IMR-90 (cell line): ENCODE results near the gene ATP1B4. TPM values are rescaled to one million over a fixed set of nuclear protein-coding genes. Genes with fewer than 3 reads are reported as not detected.

Experiments used
- ATAC-seq: fragments of 200-7000 bp; cut with Tn5 transposase; 2 replicates; pipeline ENCODE4 v1.9.1; 2020; ENCODE audit warnings: low read depth, mild to moderate bottlenecking, moderate library complexity
- BruUV-seq: library from RNA; stranded (reverse); fragments of 400-500 nt; replicated peaks from 2 replicates; lab custom pipeline; 2021; lab: Mats Ljungman, UMichigan
- CTCF ChIA-PET: fragments of 300-600 bp; formaldehyde crosslinking; extraction: SDS; loops from one replicate; lab custom pipeline; 2021; ENCODE audit warnings: antibody characterized with exemption; lab: Yijun Ruan, JAX
- POLR2A ChIA-PET: fragments of 300-600 bp; sonication (Branson Sonifier 250); formaldehyde crosslinking; loops from one replicate; lab custom pipeline; 2022; ENCODE audit warnings: antibody characterized with exemption; ENCODE audit not compliant: unreplicated experiment; lab: Charles Lee
- DNase-seq: peaks from one replicate; pipeline ENCODE4 v3.0.0; 2013
- H2AFZ ChIP-seq: replicated peaks from 2 replicates; pipeline ENCODE3; 2013; ENCODE audit warnings: low read length, mild to moderate bottlenecking; ENCODE audit not compliant: poor library complexity
- H2AK5ac ChIP-seq: 2 replicates; pipeline ENCODE4 v1.6.1; 2013; ENCODE audit warnings: low read depth, low read length, inconsistent platforms
- H2AK9ac ChIP-seq: replicated peaks from 2 replicates; pipeline ENCODE3; 2013; ENCODE audit warnings: mild to moderate bottlenecking, low read depth, low read length, moderate library complexity; ENCODE audit not compliant: poor library complexity
- H2BK120ac ChIP-seq: 2 replicates; pipeline ENCODE4 v1.6.1; 2013; ENCODE audit warnings: low read depth, low read length, inconsistent platforms
- H2BK15ac ChIP-seq: 3 replicates; pipeline ENCODE4 v1.6.1; 2013; ENCODE audit warnings: low read depth, low read length, inconsistent platforms
- H2BK20ac ChIP-seq: 2 replicates; pipeline ENCODE4 v1.6.1; 2013; ENCODE audit warnings: low read depth, mild to moderate bottlenecking, inconsistent platforms, low read length, moderate library complexity
- H2BK5ac ChIP-seq: 2 replicates; pipeline ENCODE4 v1.6.1; 2013; ENCODE audit warnings: mild to moderate bottlenecking, low read depth, low read length, inconsistent platforms; ENCODE audit not compliant: poor library complexity, severe bottlenecking
- H3K14ac ChIP-seq: replicated peaks from 2 replicates; pipeline ENCODE4 v1.6.1; 2013; ENCODE audit warnings: low read depth, low read length, inconsistent platforms
- H3K18ac ChIP-seq: 2 replicates; pipeline ENCODE4 v1.6.1; 2013; ENCODE audit warnings: low read depth, low read length, control low read depth
- H3K23ac ChIP-seq: 2 replicates; pipeline ENCODE4 v1.6.1; 2013; ENCODE audit warnings: low read depth, low read length, inconsistent platforms
- H3K27ac ChIP-seq: 2 replicates; pipeline ENCODE4 v1.5.1; 2013; ENCODE audit warnings: mild to moderate bottlenecking, control low read depth, low read length; ENCODE audit not compliant: insufficient read depth
- H3K27me3 ChIP-seq: 2 replicates; pipeline ENCODE4 v1.6.1; 2013; ENCODE audit warnings: low read length; ENCODE audit not compliant: control insufficient read depth, insufficient read depth
- H3K36me3 ChIP-seq: 2 replicates; pipeline ENCODE4 v1.6.1; 2013; ENCODE audit warnings: low read length, mixed read lengths; ENCODE audit not compliant: control insufficient read depth, insufficient read depth
- H3K4ac ChIP-seq: 2 replicates; pipeline ENCODE4 v1.6.1; 2013; ENCODE audit warnings: low read depth, low read length, inconsistent platforms
- H3K4me1 ChIP-seq: 2 replicates; pipeline ENCODE4 v1.6.1; 2013; ENCODE audit warnings: low read length, mixed read lengths; ENCODE audit not compliant: control insufficient read depth, insufficient read depth
- H3K4me2 ChIP-seq: 2 replicates; pipeline ENCODE4 v1.6.1; 2013; ENCODE audit warnings: low read depth, mild to moderate bottlenecking, control low read depth, low read length, moderate library complexity
- H3K4me3 ChIP-seq: 2 replicates; pipeline ENCODE4 v1.5.1; 2013; ENCODE audit warnings: low read depth, mild to moderate bottlenecking, control low read depth, low read length, moderate library complexity; ENCODE audit not compliant: insufficient read depth
- H3K56ac ChIP-seq: 2 replicates; pipeline ENCODE4 v1.6.1; 2013; ENCODE audit warnings: low read length, inconsistent platforms; ENCODE audit not compliant: insufficient read depth; ENCODE audit errors: extremely low read depth
- H3K79me1 ChIP-seq, 2 experiments: 2 replicates each; pipeline ENCODE4 v1.6.1; 2013; ENCODE audit warnings: low read length in 2 of 2, inconsistent platforms in 1 of 2, low read depth in 1 of 2
- H3K9ac ChIP-seq: 2 replicates; pipeline ENCODE4 v1.6.1; 2013; ENCODE audit warnings: low read depth, low read length, control low read depth
- H3K9me1 ChIP-seq: 2 replicates; pipeline ENCODE4 v1.6.1; 2013; ENCODE audit warnings: low read length, inconsistent platforms; ENCODE audit not compliant: insufficient read depth
- H3K9me3 ChIP-seq: 2 replicates; pipeline ENCODE4 v1.6.1; 2013; ENCODE audit warnings: low read length; ENCODE audit not compliant: control insufficient read depth, insufficient read depth
- H4K20me1 ChIP-seq: 2 replicates; pipeline ENCODE4 v1.6.1; 2013; ENCODE audit warnings: low read length, inconsistent platforms; ENCODE audit not compliant: insufficient read depth
- H4K5ac ChIP-seq: 2 replicates; pipeline ENCODE4 v1.6.1; 2013; ENCODE audit warnings: mild to moderate bottlenecking, low read depth, low read length, control low read depth
- H4K8ac ChIP-seq, 2 experiments: 2 replicates each; pipeline ENCODE4 v1.6.1; 2013; ENCODE audit warnings: low read depth in 2 of 2, low read length in 2 of 2, control low read depth in 1 of 2, inconsistent platforms in 1 of 2
- H4K91ac ChIP-seq: 2 replicates; pipeline ENCODE4 v1.6.1; 2013; ENCODE audit warnings: low read depth, low read length, inconsistent platforms; ENCODE audit not compliant: insufficient read depth
- CEBPB ChIP-seq: IDR thresholded peaks from 2 replicates; pipeline ENCODE4 v1.6.1; 2012; ENCODE audit warnings: low read depth, low read length, improper control_type of control experiment
- MAZ ChIP-seq: IDR thresholded peaks from 2 replicates; pipeline ENCODE4 v1.6.1; 2012; ENCODE audit warnings: low read depth, mild to moderate bottlenecking, low read length, improper control_type of control experiment, moderate library complexity, borderline replicate concordance
- MXI1 ChIP-seq: IDR thresholded peaks from 2 replicates; pipeline ENCODE4 v1.6.1; 2012; ENCODE audit warnings: low read depth, mild to moderate bottlenecking, low read length, moderate library complexity, borderline replicate concordance
- NFE2L2 ChIP-seq: fragments of 150-350 bp; IDR thresholded peaks from 2 replicates; pipeline ENCODE4 v1.6.1; 2016; ENCODE audit warnings: low read depth, mild to moderate bottlenecking, low read length
- RCOR1 ChIP-seq: IDR thresholded peaks from 2 replicates; pipeline ENCODE4 v1.6.1; 2012; ENCODE audit warnings: mild to moderate bottlenecking, low read length, improper control_type of control experiment; ENCODE audit not compliant: insufficient replicate concordance
- SMC3 ChIP-seq: fragments of 150-350 bp; IDR thresholded peaks from 2 replicates; pipeline ENCODE4 v1.6.1; 2016; ENCODE audit warnings: low read depth, mild to moderate bottlenecking, antibody characterized with exemption, low read length, moderate library complexity
- WGBS, 2 experiments: methylation state at CpG; one replicate each; pipeline versions ENCODE4 v1.1.5 to v1.1.7; 2013; ENCODE audit warnings: missing lambda C conversion rate in 2 of 2; ENCODE audit not compliant: insufficient read length in 1 of 2; ENCODE audit errors: extremely low coverage in 2 of 2; 5-methylcytosine and 5-hydroxymethylcytosine counted together
- dilution Hi-C: fragments of 300-500 bp; cut with HindIII; formaldehyde crosslinking; loops from one replicate; pipeline ENCODE4 v1.14.3; 2018; ENCODE audit warnings: low sequenced_read_pairs; ENCODE audit not compliant: unreplicated experiment
- in situ Hi-C: fragments of 300-500 bp; cut with MboI; formaldehyde crosslinking; loops from 3 replicates; pipeline ENCODE4 v1.14.3; 2019; ENCODE audit warnings: low sequenced_read_pairs, inconsistent platforms, mixed read lengths
- intact Hi-C: fragments of 100-400 bp; cut with micrococcal nuclease; formaldehyde crosslinking; loops from 2 replicates; pipeline ENCODE4 v1.10.0; 2022
- polyA plus RNA-seq, 3 experiments: library from polyadenylated mRNA; depleted of rRNA; stranded (reverse); fragments of >200 nt; gene quantifications; 2 replicates each; pipeline ENCODE4 v1.2.3, GENCODE V29; 2012; ENCODE audit warnings: low replicate concordance in 1 of 3
- total RNA-seq: library from RNA; depleted of rRNA; stranded (reverse); fragments of >200 nt; gene quantifications from 2 replicates; pipeline ENCODE4 v1.2.3, GENCODE V29; 2012

Gene ATP1B4
- total and polyA plus RNA-seq, 2 of the 4 experiments (the other 2 are of a cell fraction) = not detected

GRCh38 chrX:120378570-120378969 is 16.7 kb downstream of the ATP1B4 start:
- Histone ChIP-seq H2BK15ac (no peak overlapping the region), H3K4ac (no peak overlapping the region), H3K27ac (no peak overlapping the region), H3K79me1 (no peaks in the 10 kb centered on the region), H4K8ac (no peak overlapping the region), H2AFZ (no peak overlapping the region), H3K36me3 (no peaks in the 10 kb centered on the region), H3K4me3 (no peak overlapping the region), H3K9me3 (no peaks in the 10 kb centered on the region), H3K9me1 (no peaks in the 10 kb centered on the region), H3K14ac (no peak overlapping the region), H3K56ac (no peak overlapping the region), H3K4me2 (no peak overlapping the region), H3K4me1 (no peaks in the 10 kb centered on the region), H2AK9ac (no peak overlapping the region), H2BK20ac (no peak overlapping the region), H2BK5ac (no peak overlapping the region), H4K20me1 (no peaks in the 10 kb centered on the region), H3K18ac (no peak overlapping the region), H2AK5ac (no peak overlapping the region), H4K5ac (no peak overlapping the region), H3K27me3 (no peaks in the 10 kb centered on the region), H3K23ac (no peak overlapping the region), H3K9ac (no peak overlapping the region), H2BK120ac (no peak overlapping the region), H4K91ac (no peak overlapping the region)
- no TSS peak for BruUV-seq
- in situ Hi-C loops = no loop called here
- intact Hi-C loops = no loop called here
- ChIA-PET POLR2A (no interaction called here), CTCF (no interaction called here)
- ATAC-seq (no peak), DNase-seq (no peak)
- TF ChIP-seq RCOR1 (no peak), SMC3 (no peak), MXI1 (no peak), NFE2L2 (no peak), CEBPB (no peak), MAZ (no peak)
- no CpG with 5 or more reads among the region's 5 CpGs for WGBS, 2 experiments
- dilution Hi-C loops = no loop called here
